Progenitor cell of endocrine pancreas (in vitro differentiated cells): Measurements from ENCODE around the gene GCM1. TPM values are rescaled to one million over a fixed set of nuclear protein-coding genes. Genes with fewer than 3 reads are reported as not detected.

ENCODE experiments used
- DNase-seq: peaks from one replicate; pipeline ENCODE4 v3.0.0; 2021; ENCODE audit warnings: low spot score; ENCODE audit not compliant: unreplicated experiment
- H3K27ac Mint-ChIP-seq: 2 replicates; pipeline ENCODE4 v1.8.0; 2021; ENCODE audit warnings: mild to moderate bottlenecking, moderate library complexity, mixed read lengths
- H3K27me3 Mint-ChIP-seq: 2 replicates; pipeline ENCODE4 v1.8.0; 2021; ENCODE audit warnings: mixed read lengths
- H3K36me3 Mint-ChIP-seq: 2 replicates; pipeline ENCODE4 v1.8.0; 2022; ENCODE audit warnings: mixed read lengths; ENCODE audit not compliant: insufficient read depth
- H3K4me1 Mint-ChIP-seq: 2 replicates; pipeline ENCODE4 v1.8.0; 2021; ENCODE audit warnings: low read depth, mixed read lengths
- H3K4me3 Mint-ChIP-seq: 2 replicates; pipeline ENCODE4 v1.8.0; 2021; ENCODE audit warnings: low read depth, mild to moderate bottlenecking, moderate library complexity, mixed read lengths
- H3K9me3 Mint-ChIP-seq: 2 replicates; pipeline ENCODE4 v1.8.0; 2021; ENCODE audit warnings: low read depth, mixed read lengths
- CTCF ChIP-seq: fragments of 200-600 bp; sonication (generic); IDR thresholded peaks from one replicate; pipeline ENCODE4 v1.5.0; 2021; ENCODE audit warnings: antibody characterized with exemption, mild to moderate bottlenecking; ENCODE audit not compliant: unreplicated experiment
- total RNA-seq: library from RNA; stranded (reverse); gene quantifications from 2 replicates; pipeline ENCODE4 v1.2.1, GENCODE V29; 2021

GCM1 gene
- total RNA-seq, 1 donor from 2014 or later: not detected

- TF ChIP-seq CTCF: no peak
- Mint-ChIP-seq H3K9me3 (no peaks in the 10 kb centered on the region), H3K36me3 (no peaks in the 10 kb centered on the region), H3K4me1 (no peaks in the 10 kb centered on the region), H3K4me3 (no peak overlapping the region), H3K27me3 (no peaks in the 10 kb centered on the region), H3K27ac (no peak overlapping the region)
- DNase-seq: no peak
Observed at GRCh38 chr6:53139841-53140413, 8.7 kb downstream of the GCM1 start.

- Mint-ChIP-seq H3K4me1 (no peaks in the 10 kb centered on the region), H3K27me3 (peaks cover 3% of the 10 kb centered on the region), H3K36me3 (no peaks in the 10 kb centered on the region), H3K4me3 (no peak overlapping the region), H3K9me3 (no peaks in the 10 kb centered on the region), H3K27ac (no peak overlapping the region)
- no peak for DNase-seq
- no peak for TF ChIP-seq CTCF
Observed at GRCh38 chr6:53136000-53136609, 12.5 kb downstream of the GCM1 start.

GRCh38 chr6:53134601-53135235, 13.9 kb downstream of the GCM1 start:
- no peak for TF ChIP-seq CTCF
- H3K27me3 Mint-ChIP-seq: peaks cover 3% of the 10 kb centered on the region
- H3K36me3 Mint-ChIP-seq: no peaks in the 10 kb centered on the region
- no peaks in the 10 kb centered on the region for H3K9me3 Mint-ChIP-seq
- DNase-seq: no peak
- H3K4me1 Mint-ChIP-seq: no peaks in the 10 kb centered on the region
- H3K4me3 Mint-ChIP-seq: no peak overlapping the region
- no peak overlapping the region for H3K27ac Mint-ChIP-seq

GRCh38 chr6:53133961-53134360, 14.7 kb downstream of the GCM1 start:
- Mint-ChIP-seq H3K9me3 (no peaks in the 10 kb centered on the region), H3K27me3 (peaks cover 3% of the 10 kb centered on the region), H3K4me1 (no peaks in the 10 kb centered on the region), H3K4me3 (no peak overlapping the region), H3K27ac (no peak overlapping the region), H3K36me3 (no peaks in the 10 kb centered on the region)
- no peak for TF ChIP-seq CTCF
- no peak for DNase-seq

GRCh38 chr6:53130569-53131290, 17.9 kb downstream of the GCM1 start:
- H3K36me3 Mint-ChIP-seq: no peaks in the 10 kb centered on the region
- peaks cover 10% of the 10 kb centered on the region for H3K27me3 Mint-ChIP-seq
- H3K9me3 Mint-ChIP-seq: no peaks in the 10 kb centered on the region
- no peaks in the 10 kb centered on the region for H3K4me1 Mint-ChIP-seq
- no peak for TF ChIP-seq CTCF
- DNase-seq: no peak
- no peak overlapping the region for H3K27ac Mint-ChIP-seq
- no peak overlapping the region for H3K4me3 Mint-ChIP-seq
